AG04450 (cell line): ENCODE measurements around the gene SEZ6. TPM values are rescaled to one million over a fixed set of nuclear protein-coding genes. Genes with fewer than 3 reads are reported as not detected.

Experiments
- CTCF ChIA-PET: fragments of 300-600, 350-600 bp; formaldehyde crosslinking; extraction: SDS; loops from one replicate; lab custom pipeline; 2022; ENCODE audit warnings: antibody characterized with exemption, inconsistent platforms; lab: Charles Lee
- POLR2A ChIA-PET: fragments of 350-600 bp; formaldehyde crosslinking; extraction: SDS; loops from one replicate; lab custom pipeline; 2021; ENCODE audit warnings: antibody characterized with exemption, inconsistent platforms; lab: Yijun Ruan, JAX
- DNase-seq: peaks from one replicate; pipeline ENCODE4 v3.0.0-alpha.2; 2011; ENCODE audit warnings: low read depth, low spot score
- H3K27ac ChIP-seq: one replicate; pipeline ENCODE4 v1.5.1; 2012; ENCODE audit warnings: low read depth, low read length, control low read depth
- H3K27me3 ChIP-seq: one replicate; pipeline ENCODE4 v1.6.0; 2012; ENCODE audit warnings: low read length; ENCODE audit not compliant: control insufficient read depth, insufficient read depth
- H3K4me3 ChIP-seq: 2 replicates; pipeline ENCODE4 v1.5.1; 2011; ENCODE audit warnings: mild to moderate bottlenecking, low read depth, low read length, control low read depth
- H3K9me3 ChIP-seq: 2 replicates; pipeline ENCODE4 v1.5.1; 2012; ENCODE audit warnings: low read length; ENCODE audit not compliant: control insufficient read depth, insufficient read depth
- polyA plus RNA-seq: library from polyadenylated mRNA; depleted of rRNA; stranded (reverse); fragments of >200 nt; gene quantifications from 2 replicates; pipeline ENCODE4 v1.2.3, GENCODE V29; 2011
- TF ChIP-seq, protein P1 (sequence below): IDR thresholded peaks from 2 replicates; pipeline ENCODE4 v1.5.1; 2011; ENCODE audit warnings: low read depth, low read length, control low read depth, inconsistent platforms

Gene SEZ6
- polyA plus RNA-seq, 1 experiment: not detected

DNA sequence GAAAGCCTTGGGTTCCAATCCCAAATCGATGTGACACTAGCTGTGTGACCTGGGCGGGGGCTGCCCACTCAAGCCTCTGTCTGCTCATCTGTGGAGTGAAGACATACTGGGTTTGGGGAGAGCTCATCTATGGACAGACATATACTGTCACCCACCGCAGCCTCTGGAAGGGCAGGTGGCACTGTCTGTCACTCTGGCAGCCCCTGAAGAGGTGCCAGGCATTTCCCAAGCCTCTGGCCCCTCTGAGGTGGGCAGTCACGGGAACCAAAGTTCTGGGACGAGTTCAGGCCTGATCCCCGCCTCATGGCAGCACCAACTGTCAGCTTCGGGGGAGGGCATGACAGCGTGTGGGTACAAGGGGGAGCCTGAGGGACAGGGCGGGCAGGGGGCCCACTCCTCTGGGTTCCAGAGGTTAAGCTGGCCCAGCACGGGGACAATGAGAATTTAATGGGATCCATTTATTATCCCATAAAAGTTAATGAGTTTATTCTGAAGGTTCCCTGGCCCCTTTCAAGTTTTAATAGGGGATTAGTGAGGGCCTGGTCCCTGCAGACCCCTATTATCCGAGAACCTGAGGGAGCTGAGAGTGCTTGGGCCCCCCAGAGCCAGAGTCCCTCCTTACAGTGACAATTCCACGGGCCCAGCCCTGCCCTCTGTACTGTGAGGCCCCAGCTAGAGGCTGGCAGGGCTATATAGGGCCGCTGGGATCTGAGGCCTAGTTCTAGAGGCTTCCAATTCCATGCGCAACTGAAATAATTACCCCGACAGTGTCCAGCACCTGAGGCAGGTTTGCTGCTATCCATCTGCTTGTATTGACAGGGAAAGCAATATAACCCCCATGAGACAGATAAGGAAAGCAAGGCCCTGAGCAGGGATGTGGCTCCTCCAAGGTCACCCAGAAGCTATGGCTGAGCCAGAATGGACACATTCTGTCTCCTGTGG, 18.8 kb downstream of the SEZ6 start:
- CTCF ChIA-PET: interaction anchor here (1.2 kb wide), 1 partner anchor 125 kb away, joined by 3 read pairs; no protein-coding TSS in a partner anchor
- Histone ChIP-seq H3K4me3 (no peak overlapping the region), H3K27me3 (peaks cover 52% of the 10 kb centered on the region), H3K9me3 (no peaks in the 10 kb centered on the region; the same call in 1 of the 2 replicates), H3K27ac (no peak overlapping the region)
- POLR2A ChIA-PET: no interaction called here
- no peak for DNase-seq
- TF ChIP-seq, protein P1, sequence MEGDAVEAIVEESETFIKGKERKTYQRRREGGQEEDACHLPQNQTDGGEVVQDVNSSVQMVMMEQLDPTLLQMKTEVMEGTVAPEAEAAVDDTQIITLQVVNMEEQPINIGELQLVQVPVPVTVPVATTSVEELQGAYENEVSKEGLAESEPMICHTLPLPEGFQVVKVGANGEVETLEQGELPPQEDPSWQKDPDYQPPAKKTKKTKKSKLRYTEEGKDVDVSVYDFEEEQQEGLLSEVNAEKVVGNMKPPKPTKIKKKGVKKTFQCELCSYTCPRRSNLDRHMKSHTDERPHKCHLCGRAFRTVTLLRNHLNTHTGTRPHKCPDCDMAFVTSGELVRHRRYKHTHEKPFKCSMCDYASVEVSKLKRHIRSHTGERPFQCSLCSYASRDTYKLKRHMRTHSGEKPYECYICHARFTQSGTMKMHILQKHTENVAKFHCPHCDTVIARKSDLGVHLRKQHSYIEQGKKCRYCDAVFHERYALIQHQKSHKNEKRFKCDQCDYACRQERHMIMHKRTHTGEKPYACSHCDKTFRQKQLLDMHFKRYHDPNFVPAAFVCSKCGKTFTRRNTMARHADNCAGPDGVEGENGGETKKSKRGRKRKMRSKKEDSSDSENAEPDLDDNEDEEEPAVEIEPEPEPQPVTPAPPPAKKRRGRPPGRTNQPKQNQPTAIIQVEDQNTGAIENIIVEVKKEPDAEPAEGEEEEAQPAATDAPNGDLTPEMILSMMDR: no peak

DNA sequence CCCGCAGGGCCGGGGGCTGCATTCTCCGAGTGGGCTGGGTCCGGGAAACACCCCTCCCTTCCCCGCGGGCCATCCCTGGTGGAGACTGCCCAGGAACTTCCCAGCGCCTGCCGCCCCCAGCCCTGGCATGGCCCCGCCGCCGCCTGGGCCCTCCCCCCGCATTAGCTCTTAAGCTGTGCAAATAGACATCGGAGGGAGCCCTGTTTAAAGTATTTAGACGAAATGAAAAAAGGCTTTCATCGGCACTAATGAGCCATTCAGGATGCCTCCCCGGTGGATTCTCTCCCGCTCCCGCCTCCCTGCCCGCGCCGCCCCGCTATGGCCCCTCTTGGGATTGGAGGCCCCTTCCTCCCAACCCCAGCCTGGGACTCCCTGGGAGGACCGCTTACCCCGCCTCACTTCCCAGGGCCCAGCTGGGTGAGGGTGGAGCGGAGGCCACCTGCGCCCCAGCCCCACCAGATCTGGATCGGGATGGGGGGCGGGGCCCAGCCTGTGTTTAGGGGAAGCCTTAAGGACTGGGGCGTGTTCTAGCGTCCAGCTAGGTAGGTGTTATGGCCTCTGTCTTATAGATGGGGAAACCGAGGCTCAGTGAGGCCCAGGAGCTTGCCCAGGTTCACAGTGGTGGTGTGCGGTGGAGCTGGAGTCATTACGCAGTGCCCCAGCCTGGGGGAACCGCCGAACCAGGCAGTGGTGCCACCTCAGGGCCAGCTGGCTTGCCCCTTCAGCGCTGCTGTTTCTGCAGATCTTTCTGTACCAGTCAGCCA, 19.7 kb downstream of the SEZ6 start:
- H3K27me3 ChIP-seq: peaks cover 56% of the 10 kb centered on the region
- no peaks in the 10 kb centered on the region for H3K9me3 ChIP-seq
- TF ChIP-seq, protein P1: no peak
- no peak overlapping the region for H3K4me3 ChIP-seq
- no peak overlapping the region for H3K27ac ChIP-seq
- ChIA-PET POLR2A (no interaction called here), CTCF (no interaction called here)
- DNase-seq: no peak

DNA sequence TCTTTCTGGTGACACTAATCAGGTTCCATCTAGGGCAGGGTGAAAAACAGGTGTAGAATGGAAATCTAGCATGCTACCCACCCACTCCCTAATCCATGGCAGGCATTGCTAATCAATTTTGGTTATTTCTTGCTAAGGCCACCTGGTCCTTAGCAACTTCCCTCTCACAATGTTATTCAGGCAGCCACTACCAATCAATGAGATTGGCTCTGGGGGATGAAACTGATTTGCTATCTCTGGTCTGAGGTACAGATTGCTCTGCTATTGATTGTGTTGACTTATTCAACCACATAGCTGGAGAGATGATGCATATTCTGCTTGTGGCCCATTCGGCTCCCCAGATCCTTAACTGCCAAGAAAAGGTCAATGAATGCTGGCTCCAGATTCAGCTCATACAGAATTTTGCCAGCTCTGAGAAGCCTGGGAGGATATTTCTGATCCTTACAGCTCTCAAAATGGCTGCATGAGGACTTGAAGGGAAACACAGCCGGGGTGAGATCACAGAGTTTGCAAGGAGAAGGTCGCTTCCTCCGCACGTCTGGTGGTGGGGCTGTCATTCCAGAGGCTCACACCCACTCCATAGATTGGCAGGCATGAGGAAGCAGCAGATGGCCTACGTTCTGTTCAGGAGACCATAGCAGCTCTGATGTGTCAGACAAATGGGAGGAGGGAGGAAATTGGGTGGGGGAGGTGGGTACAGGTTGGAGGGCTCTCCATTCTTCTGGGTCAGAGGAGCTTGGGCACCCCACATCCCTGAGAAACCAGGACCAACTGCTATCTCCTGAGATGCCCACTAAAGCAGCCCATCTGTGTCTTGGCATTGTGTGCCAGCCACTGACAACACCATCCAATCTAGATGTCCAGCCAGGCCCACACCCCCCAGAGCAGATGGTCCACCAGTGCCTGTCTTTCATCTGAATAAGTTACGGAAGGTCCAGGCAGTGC, 22.3 kb downstream of the SEZ6 start:
- no peak for DNase-seq
- Histone ChIP-seq H3K27ac (no peak overlapping the region), H3K9me3 (no peaks in the 10 kb centered on the region), H3K4me3 (no peak overlapping the region), H3K27me3 (peaks cover 64% of the 10 kb centered on the region)
- ChIA-PET CTCF (interaction anchor here (1.5 to 2.1 kb wide), 2 partner anchors 18 to 133 kb away, joined by 4 to 6 read pairs; no protein-coding TSS in a partner anchor), POLR2A (no interaction called here)
- TF ChIP-seq, protein P1: no peak

DNA sequence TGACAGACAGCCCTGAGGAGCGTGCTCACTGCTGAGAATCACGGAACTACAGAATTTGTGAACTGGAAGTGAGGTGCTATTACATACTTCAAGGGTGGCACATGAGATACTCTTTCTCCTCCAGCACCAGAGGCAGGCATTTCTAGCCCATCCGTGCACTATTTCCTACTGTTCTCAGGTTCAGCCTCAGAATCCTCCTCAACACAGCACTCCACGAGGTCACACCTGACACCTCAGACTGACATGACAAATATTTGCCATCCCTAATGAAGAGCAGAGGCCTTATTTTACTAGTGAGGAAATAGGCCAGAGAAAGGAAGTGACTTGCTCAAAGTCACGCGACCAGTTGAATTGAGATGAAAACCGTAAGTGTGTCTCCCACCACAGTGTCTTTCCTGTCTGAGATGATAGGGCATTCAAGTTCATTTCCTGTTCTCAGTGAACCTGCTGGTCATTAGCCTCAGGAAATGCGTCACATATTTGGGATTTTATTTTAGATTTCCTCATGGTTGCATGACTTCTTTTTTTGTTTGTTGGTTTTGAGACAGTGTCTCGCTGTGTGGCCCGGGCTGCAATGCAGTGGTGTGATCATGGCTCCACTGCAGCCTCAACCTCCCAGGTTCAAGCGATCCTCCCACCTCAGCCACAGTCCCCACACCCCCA, 23.6 kb downstream of the SEZ6 start:
- H3K27ac ChIP-seq: no peak overlapping the region
- DNase-seq: no peak
- no peak overlapping the region for H3K4me3 ChIP-seq
- ChIA-PET CTCF (interaction anchor here (1.5 kb wide), 1 partner anchor 135 kb away, joined by 4 read pairs; no protein-coding TSS in a partner anchor), POLR2A (interaction anchor here (0.9 kb wide), 1 partner anchor 17 kb away, joined by 3 read pairs; no protein-coding TSS in a partner anchor)
- peaks cover 68% of the 10 kb centered on the region for H3K27me3 ChIP-seq
- H3K9me3 ChIP-seq: no peaks in the 10 kb centered on the region
- TF ChIP-seq, protein P1: no peak
